HL-60 (cell line): ENCODE measurements around the gene RNU6-7.

Experiments
- GABPA ChIP-seq: IDR thresholded peaks from 2 replicates; pipeline ENCODE4 v1.6.1; 2012; ENCODE audit warnings: low read depth
- POLR2AphosphoS5 ChIP-seq: IDR thresholded peaks from 2 replicates; pipeline ENCODE4 v1.6.1; 2012; ENCODE audit warnings: low read depth
- TF ChIP-seq, protein P1 (sequence below): IDR thresholded peaks from one replicate; pipeline ENCODE4 v1.5.1; 2011; ENCODE audit warnings: low read length, control low read depth, inconsistent platforms; ENCODE audit not compliant: insufficient read depth
- TF ChIP-seq, protein P2 (sequence below): IDR thresholded peaks from 2 replicates; pipeline ENCODE4 v1.6.1; 2012; ENCODE audit warnings: low read depth; ENCODE audit not compliant: insufficient replicate concordance

DNA sequence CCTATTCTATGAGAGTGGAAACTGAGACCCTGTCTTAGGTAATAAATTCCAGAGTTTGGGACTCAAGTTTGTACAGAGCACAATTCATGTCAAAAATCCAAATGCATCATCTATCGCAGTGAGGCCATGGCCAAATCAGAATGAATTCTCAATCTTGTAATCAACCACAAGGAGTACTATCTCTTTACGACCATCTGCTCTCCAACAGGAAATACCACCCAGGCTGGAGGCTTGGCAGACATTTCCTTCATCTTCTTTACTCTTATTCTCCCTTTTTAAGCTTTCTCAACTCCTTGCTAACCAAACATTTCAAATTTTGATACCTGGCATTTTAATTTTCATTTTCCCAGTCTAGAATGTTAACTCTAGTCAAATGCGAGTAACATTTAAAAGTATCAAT lies 32.7 kb upstream of the RNU6-7 start:
- TF ChIP-seq, protein P1, sequence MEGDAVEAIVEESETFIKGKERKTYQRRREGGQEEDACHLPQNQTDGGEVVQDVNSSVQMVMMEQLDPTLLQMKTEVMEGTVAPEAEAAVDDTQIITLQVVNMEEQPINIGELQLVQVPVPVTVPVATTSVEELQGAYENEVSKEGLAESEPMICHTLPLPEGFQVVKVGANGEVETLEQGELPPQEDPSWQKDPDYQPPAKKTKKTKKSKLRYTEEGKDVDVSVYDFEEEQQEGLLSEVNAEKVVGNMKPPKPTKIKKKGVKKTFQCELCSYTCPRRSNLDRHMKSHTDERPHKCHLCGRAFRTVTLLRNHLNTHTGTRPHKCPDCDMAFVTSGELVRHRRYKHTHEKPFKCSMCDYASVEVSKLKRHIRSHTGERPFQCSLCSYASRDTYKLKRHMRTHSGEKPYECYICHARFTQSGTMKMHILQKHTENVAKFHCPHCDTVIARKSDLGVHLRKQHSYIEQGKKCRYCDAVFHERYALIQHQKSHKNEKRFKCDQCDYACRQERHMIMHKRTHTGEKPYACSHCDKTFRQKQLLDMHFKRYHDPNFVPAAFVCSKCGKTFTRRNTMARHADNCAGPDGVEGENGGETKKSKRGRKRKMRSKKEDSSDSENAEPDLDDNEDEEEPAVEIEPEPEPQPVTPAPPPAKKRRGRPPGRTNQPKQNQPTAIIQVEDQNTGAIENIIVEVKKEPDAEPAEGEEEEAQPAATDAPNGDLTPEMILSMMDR: no peak
- TF ChIP-seq POLR2AphosphoS5: no peak
- TF ChIP-seq, protein P2, sequence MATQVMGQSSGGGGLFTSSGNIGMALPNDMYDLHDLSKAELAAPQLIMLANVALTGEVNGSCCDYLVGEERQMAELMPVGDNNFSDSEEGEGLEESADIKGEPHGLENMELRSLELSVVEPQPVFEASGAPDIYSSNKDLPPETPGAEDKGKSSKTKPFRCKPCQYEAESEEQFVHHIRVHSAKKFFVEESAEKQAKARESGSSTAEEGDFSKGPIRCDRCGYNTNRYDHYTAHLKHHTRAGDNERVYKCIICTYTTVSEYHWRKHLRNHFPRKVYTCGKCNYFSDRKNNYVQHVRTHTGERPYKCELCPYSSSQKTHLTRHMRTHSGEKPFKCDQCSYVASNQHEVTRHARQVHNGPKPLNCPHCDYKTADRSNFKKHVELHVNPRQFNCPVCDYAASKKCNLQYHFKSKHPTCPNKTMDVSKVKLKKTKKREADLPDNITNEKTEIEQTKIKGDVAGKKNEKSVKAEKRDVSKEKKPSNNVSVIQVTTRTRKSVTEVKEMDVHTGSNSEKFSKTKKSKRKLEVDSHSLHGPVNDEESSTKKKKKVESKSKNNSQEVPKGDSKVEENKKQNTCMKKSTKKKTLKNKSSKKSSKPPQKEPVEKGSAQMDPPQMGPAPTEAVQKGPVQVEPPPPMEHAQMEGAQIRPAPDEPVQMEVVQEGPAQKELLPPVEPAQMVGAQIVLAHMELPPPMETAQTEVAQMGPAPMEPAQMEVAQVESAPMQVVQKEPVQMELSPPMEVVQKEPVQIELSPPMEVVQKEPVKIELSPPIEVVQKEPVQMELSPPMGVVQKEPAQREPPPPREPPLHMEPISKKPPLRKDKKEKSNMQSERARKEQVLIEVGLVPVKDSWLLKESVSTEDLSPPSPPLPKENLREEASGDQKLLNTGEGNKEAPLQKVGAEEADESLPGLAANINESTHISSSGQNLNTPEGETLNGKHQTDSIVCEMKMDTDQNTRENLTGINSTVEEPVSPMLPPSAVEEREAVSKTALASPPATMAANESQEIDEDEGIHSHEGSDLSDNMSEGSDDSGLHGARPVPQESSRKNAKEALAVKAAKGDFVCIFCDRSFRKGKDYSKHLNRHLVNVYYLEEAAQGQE: no peak
- no peak for TF ChIP-seq GABPA
